H9 (cell line): ENCODE measurements around the gene FARSB. TPM values are rescaled to one million over a fixed set of nuclear protein-coding genes. Genes with fewer than 3 reads are reported as not detected.

ENCODE experiments used
- DNase-seq: peaks from one replicate; pipeline ENCODE4 v3.0.0-alpha.2; 2017
- H2AFZ ChIP-seq: one replicate; pipeline ENCODE4 v1.6.1; 2013; ENCODE audit warnings: mild to moderate bottlenecking, low read length, control low read depth, moderate library complexity
- H2AK5ac ChIP-seq: 2 replicates; pipeline ENCODE4 v1.6.1; 2013; ENCODE audit warnings: low read length, control low read depth, mixed read lengths; ENCODE audit not compliant: insufficient read length
- H2BK120ac ChIP-seq: one replicate; pipeline ENCODE4 v1.6.1; 2013; ENCODE audit warnings: low read depth, mild to moderate bottlenecking, low read length, control low read depth, inconsistent platforms; ENCODE audit not compliant: poor library complexity, severe bottlenecking
- H2BK12ac ChIP-seq: 2 replicates; pipeline ENCODE4 v1.6.1; 2013; ENCODE audit warnings: low read length, control low read depth, mixed read lengths, low read depth; ENCODE audit not compliant: insufficient read length
- H2BK15ac ChIP-seq: 2 replicates; pipeline ENCODE4 v1.6.1; 2013; ENCODE audit warnings: low read depth, low read length, control low read depth
- H2BK20ac ChIP-seq: one replicate; pipeline ENCODE4 v1.6.1; 2013; ENCODE audit warnings: low read depth, mild to moderate bottlenecking, low read length, control low read depth, inconsistent platforms; ENCODE audit not compliant: poor library complexity, severe bottlenecking
- H2BK5ac ChIP-seq: 2 replicates; pipeline ENCODE4 v1.6.1; 2013; ENCODE audit warnings: low read length, control low read depth, mixed read lengths; ENCODE audit not compliant: insufficient read length
- H3K14ac ChIP-seq: 2 replicates; pipeline ENCODE4 v1.6.1; 2013; ENCODE audit warnings: low read length, control low read depth; ENCODE audit not compliant: insufficient read depth
- H3K18ac ChIP-seq: 2 replicates; pipeline ENCODE4 v1.6.1; 2013; ENCODE audit warnings: low read depth, mild to moderate bottlenecking, mixed read lengths, low read length, control low read depth; ENCODE audit not compliant: insufficient read length
- H3K23ac ChIP-seq: 2 replicates; pipeline ENCODE4 v1.6.1; 2013; ENCODE audit warnings: low read length, control low read depth, mixed read lengths, low read depth; ENCODE audit not compliant: insufficient read length
- H3K23me2 ChIP-seq: 2 replicates; pipeline ENCODE4 v1.6.1; 2013; ENCODE audit warnings: low read depth, mild to moderate bottlenecking, mixed read lengths, low read length, control low read depth; ENCODE audit not compliant: insufficient read length, poor library complexity, severe bottlenecking
- H3K27ac ChIP-seq: 2 replicates; pipeline ENCODE4 v1.5.1; 2013; ENCODE audit warnings: low read length, control low read depth, mixed read lengths, low read depth; ENCODE audit not compliant: insufficient read length
- H3K27me3 ChIP-seq: 2 replicates; pipeline ENCODE4 v1.6.1; 2013; ENCODE audit warnings: low read length, control low read depth, inconsistent platforms; ENCODE audit not compliant: insufficient read depth
- H3K4ac ChIP-seq: 2 replicates; pipeline ENCODE4 v1.6.1; 2013; ENCODE audit warnings: low read depth, mild to moderate bottlenecking, control low read depth, inconsistent platforms, low read length, moderate library complexity
- H3K4me1 ChIP-seq: 2 replicates; pipeline ENCODE4 v1.6.1; 2013; ENCODE audit warnings: low read length, control low read depth, inconsistent platforms; ENCODE audit not compliant: insufficient read depth
- H3K4me2 ChIP-seq: 2 replicates; pipeline ENCODE4 v1.6.1; 2013; ENCODE audit warnings: low read length, control low read depth, mixed read lengths; ENCODE audit not compliant: insufficient read length, insufficient read depth
- H3K56ac ChIP-seq: 2 replicates; pipeline ENCODE4 v1.6.1; 2013; ENCODE audit warnings: low read depth, mild to moderate bottlenecking, mixed read lengths, low read length, control low read depth; ENCODE audit not compliant: insufficient read length
- H3K79me1 ChIP-seq: 2 replicates; pipeline ENCODE4 v1.6.1; 2013; ENCODE audit warnings: low read depth, mild to moderate bottlenecking, moderate library complexity, low read length, control low read depth, inconsistent platforms; ENCODE audit not compliant: insufficient read depth, poor library complexity, severe bottlenecking
- H3K79me2 ChIP-seq: 2 replicates; pipeline ENCODE4 v1.6.1; 2013; ENCODE audit warnings: low read length, control low read depth, inconsistent platforms; ENCODE audit not compliant: insufficient read depth
- H3K9ac ChIP-seq: 2 replicates; pipeline ENCODE4 v1.6.1; 2013; ENCODE audit warnings: low read length, control low read depth, mixed read lengths; ENCODE audit not compliant: insufficient read length; ENCODE audit errors: extremely low read depth
- H3K9me3 ChIP-seq: one replicate; pipeline ENCODE4 v1.6.1; 2013; ENCODE audit warnings: low read depth, low read length, inconsistent platforms; ENCODE audit not compliant: control insufficient read depth
- H3T11ph ChIP-seq: one replicate; pipeline ENCODE4 v1.6.1; 2013; ENCODE audit warnings: mild to moderate bottlenecking, low read length, control low read depth, inconsistent platforms
- H4K20me1 ChIP-seq: one replicate; pipeline ENCODE4 v1.6.1; 2013; ENCODE audit not compliant: control insufficient read depth, insufficient read length, insufficient read depth
- H4K5ac ChIP-seq: 2 replicates; pipeline ENCODE4 v1.6.1; 2013; ENCODE audit warnings: low read depth, mild to moderate bottlenecking, mixed read lengths, low read length, control low read depth; ENCODE audit not compliant: insufficient read length
- H4K8ac ChIP-seq: replicated peaks from 2 replicates; pipeline ENCODE4 v1.6.1; 2013; ENCODE audit warnings: low read length, control low read depth, mixed read lengths, low read depth; ENCODE audit not compliant: insufficient read length
- H4K91ac ChIP-seq: 2 replicates; pipeline ENCODE4 v1.6.1; 2013; ENCODE audit warnings: low read depth, mild to moderate bottlenecking, moderate library complexity, mixed read lengths, low read length, control low read depth; ENCODE audit not compliant: insufficient read length
- H3K27ac Mint-ChIP-seq, 3 experiments: 2 replicates in 2 of 3; 3 replicates in 1 of 3; pipeline ENCODE4 v1.8.0; 2020 to 2021; ENCODE audit warnings: mixed read lengths in 3 of 3, mild to moderate bottlenecking in 1 of 3, moderate library complexity in 1 of 3
- H3K27me3 Mint-ChIP-seq: 2 replicates; pipeline ENCODE4 v1.8.0; 2021; ENCODE audit warnings: low read depth, mild to moderate bottlenecking, moderate library complexity, mixed read lengths
- H3K36me3 Mint-ChIP-seq, 3 experiments: 2 replicates in 2 of 3; 3 replicates in 1 of 3; pipeline ENCODE4 v1.8.0; 2020 to 2021; ENCODE audit warnings: low read depth in 3 of 3, mixed read lengths in 3 of 3; ENCODE audit not compliant: insufficient read depth in 1 of 3
- H3K4me1 Mint-ChIP-seq, 2 experiments: 2 replicates each; pipeline ENCODE4 v1.8.0; 2020; ENCODE audit warnings: mixed read lengths in 2 of 2
- H3K4me3 Mint-ChIP-seq, 2 experiments: 2 replicates in 1 of 2; 3 replicates in 1 of 2; pipeline ENCODE4 v1.8.0; 2020 to 2021; ENCODE audit warnings: mild to moderate bottlenecking in 2 of 2, mixed read lengths in 2 of 2, moderate library complexity in 1 of 2
- H3K9me3 Mint-ChIP-seq, 2 experiments: 2 replicates in 1 of 2; 3 replicates in 1 of 2; pipeline ENCODE4 v1.8.0; 2020; ENCODE audit warnings: mild to moderate bottlenecking in 2 of 2, mixed read lengths in 2 of 2, moderate library complexity in 1 of 2
- whole genome bisulfite sequencing: extraction: QIAGEN DNeasy Blood & Tissue Kit; methylation state at CpG from one replicate; pipeline ENCODE4 v1.1.7; 2013; ENCODE audit warnings: missing lambda C conversion rate, low lambda C conversion rate, mixed read lengths; ENCODE audit not compliant: insufficient read length; ENCODE audit errors: extremely low coverage; 5-methylcytosine and 5-hydroxymethylcytosine counted together
- total RNA-seq: library from RNA; stranded (reverse); gene quantifications from 2 replicates; pipeline ENCODE4 v1.2.1, GENCODE V29; 2021
- TF ChIP-seq, protein P1 (sequence below): fragments of 200-600 bp; sonication (generic); conservative IDR thresholded peaks from 3 replicates; pipeline ENCODE4 v1.8.0; 2021; ENCODE audit warnings: antibody characterized with exemption, mild to moderate bottlenecking

The FARSB gene
- total RNA-seq, 1 experiment from 2014 or later, result 32.1 TPM

DNA sequence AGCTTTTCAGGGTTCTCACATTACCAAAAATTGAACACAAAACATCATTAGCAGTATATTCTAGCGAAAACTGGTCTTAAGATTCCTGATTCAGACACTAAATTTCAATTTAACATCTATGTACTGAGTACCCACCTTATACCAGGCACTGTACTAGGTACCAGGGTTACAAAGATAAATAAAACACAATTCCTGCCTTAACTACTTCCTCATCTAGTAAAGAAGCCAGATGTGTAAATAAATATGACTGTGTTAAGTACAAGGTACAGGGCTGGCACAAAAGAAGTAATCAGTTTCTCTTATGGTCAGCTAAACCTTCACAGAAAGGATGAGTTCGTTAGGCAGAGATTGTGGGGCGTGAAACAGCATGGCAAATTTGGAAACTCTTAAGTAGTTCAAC lies 6.1 kb downstream of the FARSB start:
- no peaks in the 10 kb centered on the region for H3K27me3 ChIP-seq
- no peak overlapping the region for H2AK5ac ChIP-seq
- H4K91ac ChIP-seq, result no peak overlapping the region
- H3K56ac ChIP-seq, result no peak overlapping the region
- H3K9me3 ChIP-seq, result no peaks in the 10 kb centered on the region
- no peak overlapping the region for H4K5ac ChIP-seq
- no peak overlapping the region for H3K4ac ChIP-seq
- no peak overlapping the region for H3K4me2 ChIP-seq
- H2BK5ac ChIP-seq, result no peak overlapping the region
- no peaks in the 10 kb centered on the region for H3K23me2 ChIP-seq
- H3T11ph ChIP-seq, result no peak overlapping the region
- H3K18ac ChIP-seq, result no peak overlapping the region
- no peak for DNase-seq
- H3K79me1 ChIP-seq, result peaks cover 10% of the 10 kb centered on the region
- WGBS, result no CpG with 5 or more reads among the region's 3 CpGs
- H3K23ac ChIP-seq, result no peak overlapping the region
- H3K79me2 ChIP-seq, result peaks cover 13% of the 10 kb centered on the region; the same call in 1 of the 2 replicates
- no peak overlapping the region for H2AFZ ChIP-seq
- no peaks in the 10 kb centered on the region for H3K27me3 Mint-ChIP-seq
- H3K4me1 Mint-ChIP-seq, result peaks cover 2 to 7% of the 10 kb centered on the region in 2 experiments; a peak in 2 of 4 replicates
- no peak overlapping the region for H3K27ac Mint-ChIP-seq
- H3K36me3 Mint-ChIP-seq, result peaks cover 10 to 32% (median 32%) of the 10 kb centered on the region in 3 experiments; a peak in 5 of 7 replicates
- TF ChIP-seq, protein P1, sequence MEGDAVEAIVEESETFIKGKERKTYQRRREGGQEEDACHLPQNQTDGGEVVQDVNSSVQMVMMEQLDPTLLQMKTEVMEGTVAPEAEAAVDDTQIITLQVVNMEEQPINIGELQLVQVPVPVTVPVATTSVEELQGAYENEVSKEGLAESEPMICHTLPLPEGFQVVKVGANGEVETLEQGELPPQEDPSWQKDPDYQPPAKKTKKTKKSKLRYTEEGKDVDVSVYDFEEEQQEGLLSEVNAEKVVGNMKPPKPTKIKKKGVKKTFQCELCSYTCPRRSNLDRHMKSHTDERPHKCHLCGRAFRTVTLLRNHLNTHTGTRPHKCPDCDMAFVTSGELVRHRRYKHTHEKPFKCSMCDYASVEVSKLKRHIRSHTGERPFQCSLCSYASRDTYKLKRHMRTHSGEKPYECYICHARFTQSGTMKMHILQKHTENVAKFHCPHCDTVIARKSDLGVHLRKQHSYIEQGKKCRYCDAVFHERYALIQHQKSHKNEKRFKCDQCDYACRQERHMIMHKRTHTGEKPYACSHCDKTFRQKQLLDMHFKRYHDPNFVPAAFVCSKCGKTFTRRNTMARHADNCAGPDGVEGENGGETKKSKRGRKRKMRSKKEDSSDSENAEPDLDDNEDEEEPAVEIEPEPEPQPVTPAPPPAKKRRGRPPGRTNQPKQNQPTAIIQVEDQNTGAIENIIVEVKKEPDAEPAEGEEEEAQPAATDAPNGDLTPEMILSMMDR, result no peak
- H3K27ac ChIP-seq, result no peak overlapping the region
- no peak overlapping the region for H3K14ac ChIP-seq
- H4K8ac ChIP-seq, result no peak overlapping the region
- no peak overlapping the region for H3K4me3 Mint-ChIP-seq
- H3K4me1 ChIP-seq, result no peaks in the 10 kb centered on the region
- H2BK12ac ChIP-seq, result no peak overlapping the region
- H3K9me3 Mint-ChIP-seq, result no peaks in the 10 kb centered on the region
- H2BK15ac ChIP-seq, result no peak overlapping the region
- H4K20me1 ChIP-seq, result no peaks in the 10 kb centered on the region
- H3K9ac ChIP-seq, result no peak overlapping the region
- H2BK20ac ChIP-seq, result no peak overlapping the region
- no peak overlapping the region for H2BK120ac ChIP-seq
